ENCODE data around the gene DBN1.

GRCh38 chr5:177442066-177442826 lies 31.2 kb downstream of the DBN1 start:
- no peak for TF ChIP-seq CTCF (conservative IDR thresholded peaks at IDR 0.05; ENCODE audit: low read depth, low read length)
- no peak for TF ChIP-seq EZH2 (IDR thresholded peaks at IDR 0.05; ENCODE audit: borderline replicate concordance, low read depth, low read length, poor library complexity, severe bottlenecking)

Data from A673 (cell line).